HG03469 (cell line): ENCODE results near the gene PPP1R14D.

ENCODE experiments used
- ATAC-seq: cut with Tn5 transposase; IDR thresholded peaks from one replicate; pipeline ENCODE4 v1.9.1; 2021; ENCODE audit warnings: mild to moderate bottlenecking, moderate library complexity, moderate number of reproducible peaks; ENCODE audit not compliant: unreplicated experiment

Gene PPP1R14D

DNA sequence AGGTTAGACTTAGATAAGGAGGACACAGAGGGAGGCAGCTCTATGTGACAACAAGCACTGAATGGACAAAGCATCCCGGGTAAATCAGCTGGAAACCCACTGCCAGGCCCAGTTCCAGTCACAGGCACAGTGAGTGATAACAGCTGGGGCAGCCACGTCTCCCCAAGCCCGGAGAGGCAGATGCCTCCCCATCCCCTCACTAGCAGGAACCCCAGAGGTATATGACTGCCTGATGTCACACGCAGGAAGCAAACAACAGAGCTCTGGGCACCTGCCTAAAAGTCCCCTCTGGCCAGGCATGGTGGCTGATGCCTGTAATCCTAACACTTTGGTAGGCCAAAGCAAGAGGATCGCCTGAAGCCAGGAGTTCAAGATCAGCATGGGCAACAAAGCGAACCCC lies 40.5 kb downstream of the PPP1R14D start:
- ATAC-seq, result no peak

DNA sequence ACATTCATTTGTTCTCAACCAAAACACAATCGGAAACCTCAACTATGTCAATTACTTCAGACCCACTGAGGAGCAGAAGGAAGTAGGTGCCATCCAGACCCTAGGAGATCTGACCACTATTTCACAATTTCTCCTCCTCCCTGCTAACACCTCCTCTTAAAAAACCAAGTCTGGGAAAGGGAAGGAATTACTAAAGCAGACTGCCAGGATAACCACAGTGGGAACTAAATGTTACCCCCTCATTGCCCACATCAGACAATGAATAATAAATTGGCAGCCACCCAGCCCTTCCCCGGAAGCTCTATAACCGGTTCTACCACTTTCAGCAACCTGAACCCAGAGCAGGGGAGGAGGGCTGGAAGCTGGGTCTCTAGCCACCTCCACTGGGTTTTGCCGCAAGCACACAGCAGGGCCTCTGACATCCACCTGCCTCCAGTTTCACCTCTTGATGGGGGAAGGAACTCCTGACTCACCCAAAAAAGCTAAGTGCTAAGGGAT lies 41.1 kb downstream of the PPP1R14D start:
- ATAC-seq, result no peak

DNA sequence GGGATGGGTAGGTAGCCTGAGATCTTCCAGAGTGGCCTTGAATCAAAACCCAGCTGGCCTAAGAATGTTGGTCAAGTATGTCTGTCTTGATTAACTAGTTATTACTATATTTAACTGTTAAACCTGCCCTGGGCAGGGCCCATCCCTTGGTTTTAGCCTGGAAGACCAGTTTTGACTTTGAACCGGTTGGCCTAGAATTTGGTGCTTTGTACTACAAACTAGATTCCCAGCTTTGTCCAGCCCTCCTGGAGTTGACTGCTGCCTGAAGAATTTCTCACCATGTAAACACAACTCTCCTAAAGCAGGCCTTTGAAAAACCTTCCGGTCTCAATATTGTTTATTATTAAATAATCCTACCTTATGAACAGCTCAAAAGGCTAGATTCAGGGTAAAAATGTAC lies 42.7 kb downstream of the PPP1R14D start:
- no peak for ATAC-seq

DNA sequence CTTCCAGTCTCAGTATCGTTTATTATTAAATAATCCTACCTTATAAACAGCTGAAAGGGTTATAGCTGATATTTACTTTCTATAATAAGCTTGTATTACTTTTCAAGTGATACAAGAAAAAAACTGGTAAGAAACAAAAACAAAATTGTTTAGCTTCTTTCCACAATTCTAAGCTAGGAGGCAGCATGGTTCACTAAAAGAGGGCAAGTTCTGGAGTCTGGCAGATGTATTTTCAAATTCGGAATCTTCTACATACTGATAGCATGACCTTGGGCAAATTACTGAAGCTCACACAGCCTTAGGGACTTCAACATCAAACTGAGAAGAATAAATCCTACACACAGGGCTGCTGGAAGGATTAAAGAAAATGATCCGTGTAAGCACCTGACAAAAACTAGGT lies 43.3 kb downstream of the PPP1R14D start:
- no peak for ATAC-seq

DNA sequence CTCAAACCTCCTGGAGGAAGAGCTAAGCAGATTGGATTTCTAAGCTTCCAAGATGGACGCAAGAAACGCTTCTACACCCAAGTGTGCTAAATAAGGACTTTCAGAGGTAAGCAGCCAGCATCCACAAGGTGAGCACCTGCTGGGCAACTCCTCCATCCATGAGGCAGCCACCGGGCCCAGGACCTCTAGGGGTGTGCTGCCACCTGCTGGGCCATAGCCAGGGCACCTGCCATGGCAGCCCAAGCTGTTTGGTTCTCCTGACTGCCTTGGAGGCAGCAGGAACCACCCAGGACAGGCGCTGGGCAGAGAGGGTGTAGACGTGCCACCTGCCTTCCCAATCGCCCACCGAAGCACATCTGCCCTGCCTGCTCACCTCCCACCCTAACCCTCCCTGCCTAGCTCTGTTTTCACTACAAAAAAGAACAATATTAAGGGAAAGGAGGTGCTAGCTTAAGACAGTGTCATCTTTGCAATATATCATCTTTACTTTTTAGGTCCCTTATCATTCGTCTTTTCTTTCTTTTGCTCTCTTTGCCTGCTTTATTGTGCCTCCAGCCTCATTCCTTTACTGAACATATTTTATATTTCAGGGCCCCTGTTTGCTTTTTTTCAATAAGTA lies 45.8 kb downstream of the PPP1R14D start:
- no peak for ATAC-seq

DNA sequence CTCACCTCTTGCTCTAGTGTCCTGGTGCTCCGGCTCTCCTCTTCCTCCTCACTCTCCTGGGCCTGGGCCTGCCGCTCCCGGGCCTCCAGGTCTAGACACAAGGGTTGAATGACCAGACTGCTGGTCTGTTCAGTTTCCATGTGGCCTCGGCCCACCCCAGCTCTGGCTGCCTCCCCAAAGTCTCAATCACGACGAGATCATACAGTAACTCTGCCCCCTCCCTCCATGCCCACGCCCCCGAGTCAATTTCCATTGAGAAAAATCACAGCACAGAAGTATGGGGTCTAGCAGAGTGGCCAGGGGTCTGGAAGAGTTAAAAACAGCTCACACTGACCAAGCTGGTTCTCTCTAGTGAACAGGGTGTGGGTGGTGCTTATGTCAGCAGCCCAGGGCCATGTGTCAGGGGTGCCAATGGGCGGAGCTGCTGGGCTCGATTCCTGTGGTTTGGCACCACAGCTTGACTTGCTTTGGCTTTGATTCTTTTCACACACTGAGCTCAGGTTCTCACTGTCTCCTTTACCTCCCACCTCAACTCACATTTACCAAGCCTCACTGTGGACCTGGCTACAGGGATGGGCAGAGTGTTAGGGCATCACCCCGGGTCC lies 51.9 kb downstream of the PPP1R14D start:
- no peak for ATAC-seq

DNA sequence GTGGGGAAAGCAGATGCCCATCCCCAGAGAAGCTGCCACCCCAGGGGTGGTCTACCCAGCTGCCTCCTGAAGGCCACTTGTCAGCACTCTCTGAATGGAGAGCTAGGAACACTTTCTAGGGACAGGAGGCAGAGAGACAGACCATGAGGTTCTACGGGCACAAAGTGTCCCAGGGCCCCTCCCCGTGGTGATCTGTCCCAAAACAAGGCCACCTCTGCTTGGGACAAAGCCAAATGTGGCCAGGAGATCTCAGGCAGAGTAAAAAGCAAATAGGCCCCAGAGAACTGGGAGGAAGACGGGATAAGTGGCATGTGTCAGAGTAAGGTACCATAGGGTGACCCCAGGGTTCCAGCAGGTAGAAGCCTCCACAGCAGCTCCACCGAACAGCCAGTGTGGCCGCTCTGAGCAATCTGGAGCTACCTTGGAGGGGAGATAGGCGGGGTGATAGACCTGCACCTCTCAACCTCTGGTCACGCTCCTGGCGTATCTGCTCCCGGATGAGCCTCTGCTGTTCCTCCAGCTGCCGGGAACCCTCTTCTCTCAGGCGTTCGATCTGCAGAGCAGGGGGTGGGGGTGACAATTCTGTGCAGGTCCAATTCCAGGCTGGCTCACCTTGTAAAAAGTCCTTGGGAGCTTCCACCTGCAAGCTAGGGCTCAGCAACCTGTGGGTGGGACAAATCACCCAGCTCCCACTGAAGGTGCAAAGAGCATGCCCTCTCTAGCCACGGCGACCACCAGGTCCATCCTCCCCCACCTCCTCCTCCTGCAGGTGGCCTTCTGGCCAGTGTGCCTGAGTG lies 52.6 kb downstream of the PPP1R14D start:
- no peak for ATAC-seq

- no peak for ATAC-seq
Measured at GRCh38 chr15:40775007-40775406, 53.5 kb downstream of the PPP1R14D start.

DNA sequence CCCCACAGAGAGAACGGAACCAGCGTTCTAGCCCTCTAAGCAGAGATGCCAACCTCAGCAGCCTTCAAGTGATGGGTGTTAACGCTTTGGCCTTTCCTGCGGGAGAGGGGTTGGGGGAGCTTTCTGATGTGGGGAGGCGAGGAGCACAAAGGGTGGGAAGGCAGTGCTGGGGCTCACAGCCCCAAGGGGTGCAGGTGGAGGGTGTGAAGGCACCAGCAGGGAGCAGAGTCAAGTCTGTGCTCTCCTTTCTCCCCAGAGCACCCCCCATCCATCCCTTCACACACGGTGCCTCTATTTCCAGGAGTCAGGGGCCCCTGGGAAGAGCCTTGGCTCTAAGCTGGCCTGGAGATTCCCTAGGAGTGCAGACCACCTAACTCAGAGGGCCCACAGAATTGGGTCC lies 54.6 kb downstream of the PPP1R14D start:
- ATAC-seq, result no peak

GRCh38 chr15:40773496-40773895 lies 55.0 kb downstream of the PPP1R14D start:
- ATAC-seq, result no peak

- ATAC-seq, result no peak
Measured at GRCh38 chr15:40772014-40772413, 56.5 kb downstream of the PPP1R14D start.

DNA sequence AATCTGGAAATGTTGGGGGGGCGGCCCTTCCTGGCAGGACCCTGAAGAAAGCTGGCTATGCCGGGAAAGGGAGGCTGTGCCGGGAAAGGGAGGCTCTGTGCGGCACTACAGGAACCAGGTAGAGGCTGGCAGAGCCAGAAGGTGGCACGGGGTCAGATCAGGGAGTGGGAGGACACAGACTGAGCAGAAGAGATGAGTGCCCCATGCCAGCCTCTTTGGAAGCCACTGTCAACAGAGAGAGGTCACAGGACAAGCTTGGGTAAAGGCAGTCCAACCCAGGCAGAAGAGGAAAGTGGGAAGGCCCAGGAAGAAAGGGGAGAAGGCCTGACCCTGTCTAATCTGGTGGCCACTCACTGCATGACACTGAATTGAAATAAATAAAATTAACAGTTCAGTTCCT lies 57.3 kb downstream of the PPP1R14D start:
- ATAC-seq, result no peak

DNA sequence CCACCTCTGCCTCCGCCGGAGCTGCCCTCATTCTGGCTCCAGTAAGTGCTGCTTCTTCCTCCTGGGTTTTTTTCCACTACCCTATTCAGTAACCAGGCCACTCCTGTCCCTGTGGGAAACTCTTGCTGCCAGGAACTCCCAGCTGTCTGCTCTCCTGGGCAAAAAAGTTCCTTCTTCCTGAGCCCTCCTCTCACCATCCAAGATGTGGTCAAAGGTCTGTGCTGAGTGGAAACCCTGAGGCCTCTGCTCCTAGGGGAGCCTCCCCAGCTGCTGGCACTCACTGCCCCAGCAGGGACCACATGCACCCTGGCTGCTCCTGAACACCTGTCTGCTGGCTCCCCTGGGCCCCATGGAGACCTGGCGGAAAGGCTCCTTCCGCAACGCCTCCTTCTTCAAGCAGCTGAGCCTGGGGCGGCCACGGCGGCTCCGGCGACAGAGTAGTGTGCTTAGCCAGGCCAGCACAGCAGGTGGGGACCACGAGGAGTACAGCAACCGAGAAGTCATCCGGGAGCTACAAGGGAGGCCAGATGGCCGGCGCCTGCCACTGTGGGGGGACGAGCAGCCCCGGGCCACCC lies 58.3 kb downstream of the PPP1R14D start:
- no peak for ATAC-seq

DNA sequence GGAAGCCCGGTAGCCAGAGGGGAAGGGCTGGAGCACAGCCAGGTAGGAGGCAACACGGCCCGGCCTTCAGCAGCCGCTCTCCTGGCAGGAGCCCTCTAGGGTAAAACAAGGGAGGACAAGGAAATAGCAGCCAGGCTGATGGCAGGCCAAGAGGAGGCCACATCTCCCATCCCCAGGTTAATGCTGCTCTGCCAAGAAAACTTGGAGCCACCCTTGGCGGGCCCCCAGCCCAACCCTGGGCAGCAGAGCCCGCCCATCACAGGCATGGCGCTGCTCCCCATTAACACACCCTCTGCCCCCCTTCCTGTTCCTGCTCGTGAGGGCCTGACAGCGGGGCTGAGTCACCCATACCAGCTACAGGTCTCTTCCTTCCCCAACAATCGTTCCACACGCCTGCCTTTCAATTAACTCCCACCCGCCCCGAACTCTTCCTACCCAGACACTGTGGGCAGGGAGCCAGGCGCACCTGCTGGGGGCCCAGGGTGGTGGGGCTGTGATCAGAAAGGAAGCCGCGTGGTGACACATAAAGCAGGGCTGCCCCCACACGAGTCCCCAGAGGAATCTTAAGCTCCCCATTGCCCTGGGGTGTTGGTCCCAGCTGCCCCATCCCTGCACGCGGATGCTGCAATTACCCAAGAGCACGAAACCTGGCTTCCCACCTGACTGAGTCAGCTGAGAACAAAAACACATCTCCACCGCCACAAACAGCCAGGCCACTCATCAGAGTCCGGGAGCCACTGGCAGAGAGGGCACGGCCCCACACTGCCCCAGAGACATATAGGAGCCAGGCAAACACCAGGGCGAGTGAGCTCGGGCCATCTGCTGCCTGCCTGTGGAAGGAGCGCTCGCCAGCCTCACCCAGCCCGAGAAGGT lies 59.0 kb downstream of the PPP1R14D start, which contains the start of gene C15orf62:
Gene C15orf62 (plus strand): TSS at position 707 of the 873 bp plus-strand sequence. CDS start 516 bp downstream, outside the sequence.
- ATAC-seq, result no peak

- no peak for ATAC-seq
Measured at GRCh38 chr15:40768521-40769273, 59.8 kb downstream of the PPP1R14D start.

- ATAC-seq, result no peak
Measured at GRCh38 chr15:40767838-40768500, 60.5 kb downstream of the PPP1R14D start.

- ATAC-seq, result no peak
Measured at GRCh38 chr15:40766906-40767837, 61.3 kb downstream of the PPP1R14D start.

DNA sequence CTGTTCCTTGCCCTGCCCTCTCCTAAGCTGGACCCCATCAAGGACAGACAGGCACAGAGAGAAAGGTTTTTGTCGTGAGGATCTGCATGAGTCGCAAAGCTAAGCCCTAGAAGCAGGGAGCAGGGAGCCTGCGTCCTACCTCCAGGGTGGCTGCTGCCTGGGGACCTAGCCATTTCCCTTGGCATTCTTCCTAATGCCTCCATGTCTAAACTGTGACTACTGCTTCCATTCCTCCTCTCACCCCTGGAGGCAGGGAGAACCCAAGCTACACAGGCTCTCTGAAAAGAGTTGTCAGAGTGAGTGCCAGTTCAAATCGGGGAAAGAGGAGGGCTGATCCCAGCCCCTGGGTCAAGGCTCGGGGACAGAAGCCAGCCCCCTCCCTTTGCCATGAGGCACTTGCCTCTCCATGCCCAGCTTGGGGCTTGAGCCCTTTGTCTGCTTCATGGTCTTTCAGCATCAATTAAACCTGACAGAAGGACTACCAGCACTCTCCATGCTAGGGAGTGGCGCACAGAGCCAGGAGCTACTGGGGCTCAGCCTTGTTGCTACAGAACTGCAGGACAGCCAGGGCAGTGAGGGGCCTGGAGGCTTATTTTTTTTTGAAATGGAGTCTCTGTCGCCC lies 62.2 kb downstream of the PPP1R14D start:
- ATAC-seq, result no peak
